OCI-LY7 (cell line): ENCODE measurements around the gene SMAP1. TPM values are rescaled to one million over a fixed set of nuclear protein-coding genes. Genes with fewer than 3 reads are reported as not detected.

ENCODE experiments used
- BruUV-seq: library from RNA; stranded (reverse); fragments of 400-500 nt; replicated peaks from 2 replicates; lab custom pipeline; 2021; lab: Mats Ljungman, UMichigan
- CTCF ChIA-PET: fragments of 300-600 bp; sonication (Branson Sonifier 250); formaldehyde crosslinking; loops from one replicate; lab custom pipeline; 2022; ENCODE audit warnings: antibody characterized with exemption; ENCODE audit not compliant: unreplicated experiment; lab: Charles Lee
- POLR2A ChIA-PET: fragments of 300-600 bp; sonication (Branson Sonifier 250); formaldehyde crosslinking; loops from one replicate; lab custom pipeline; 2022; ENCODE audit warnings: antibody characterized with exemption; lab: Charles Lee
- DNase-seq: peaks from one replicate; pipeline ENCODE4 v3.0.0-alpha.2; 2015; ENCODE audit warnings: low spot score
- H2AFZ ChIP-seq: fragments of 200-600 bp; sonication (generic), shearing (Covaris generic); 2 replicates; pipeline ENCODE4 v1.6.1; 2014; ENCODE audit warnings: mild to moderate bottlenecking, antibody characterized with exemption, low read length, moderate library complexity
- H3K27ac ChIP-seq: fragments of 200-600 bp; sonication (generic); 2 replicates; pipeline ENCODE4 v1.5.1; 2014; ENCODE audit warnings: mixed run types, low read depth, mild to moderate bottlenecking, moderate library complexity, low read length, inconsistent platforms; ENCODE audit not compliant: poor library complexity, severe bottlenecking
- H3K36me3 ChIP-seq: fragments of 200-600 bp; sonication (generic); 2 replicates; pipeline ENCODE4 v1.6.1; 2014; ENCODE audit warnings: mild to moderate bottlenecking, antibody characterized with exemption, low read length, moderate library complexity, mixed read lengths; ENCODE audit not compliant: insufficient read depth
- H3K4me1 ChIP-seq: fragments of 200-600 bp; sonication (generic); 2 replicates; pipeline ENCODE4 v1.5.1; 2014; ENCODE audit warnings: mild to moderate bottlenecking, low read length; ENCODE audit not compliant: insufficient read depth, poor library complexity, severe bottlenecking
- H3K4me2 ChIP-seq: fragments of 200-600 bp; sonication (generic); 2 replicates; pipeline ENCODE4 v1.6.1; 2014; ENCODE audit warnings: mild to moderate bottlenecking, low read length
- H3K4me3 ChIP-seq: fragments of 200-600 bp; sonication (generic); 2 replicates; pipeline ENCODE4 v1.5.1; 2014; ENCODE audit warnings: mild to moderate bottlenecking, low read depth, low read length; ENCODE audit not compliant: poor library complexity, severe bottlenecking
- H3K79me2 ChIP-seq: fragments of 200-600 bp; sonication (generic); 2 replicates; pipeline ENCODE4 v1.6.1; 2016; ENCODE audit warnings: low read depth, mild to moderate bottlenecking, low read length, moderate library complexity, mixed read lengths; ENCODE audit not compliant: insufficient read depth
- H3K9me2 ChIP-seq: fragments of 200-600 bp; sonication (generic); 2 replicates; pipeline ENCODE4 v1.6.1; 2016; ENCODE audit warnings: mild to moderate bottlenecking, low read length, mixed read lengths; ENCODE audit not compliant: insufficient read depth
- H3K9me3 ChIP-seq: fragments of 200-600 bp; sonication (generic); 2 replicates; pipeline ENCODE4 v1.6.1; 2014; ENCODE audit warnings: mild to moderate bottlenecking, mixed run types, low read length, mixed read lengths
- H4K20me1 ChIP-seq: fragments of 200-600 bp; sonication (generic); 2 replicates; pipeline ENCODE4 v1.6.1; 2014; ENCODE audit warnings: mild to moderate bottlenecking, antibody characterized with exemption, low read length, moderate library complexity, mixed read lengths; ENCODE audit not compliant: insufficient read depth
- CTCF ChIP-seq: fragments of 200-600 bp; sonication (generic); conservative IDR thresholded peaks from 2 replicates; pipeline ENCODE4 v1.5.1; 2014; ENCODE audit warnings: mild to moderate bottlenecking, antibody characterized with exemption, low read length, moderate library complexity, mixed read lengths
- EZH2phosphoT487 ChIP-seq: fragments of 200-600 bp; sonication (generic); IDR thresholded peaks from 2 replicates; pipeline ENCODE4 v1.6.1; 2018; ENCODE audit warnings: low read depth, borderline replicate concordance, mild to moderate bottlenecking, mixed run types, antibody characterized with exemption, low read length, moderate library complexity, mixed read lengths
- intact Hi-C: fragments of 100-400 bp; cut with micrococcal nuclease; formaldehyde crosslinking; loops from one replicate; pipeline ENCODE4 v1.10.0; 2022; ENCODE audit not compliant: unreplicated experiment
- total RNA-seq, 2 experiments: library from RNA; depleted of rRNA in 1 of 2; stranded (reverse); fragments of >200 nt in 1 of 2; shearing (Covaris generic) in 1 of 2; gene quantifications; 2 replicates each; pipeline ENCODE4 v1.2.3, GENCODE V29; 2014 to 2022

The SMAP1 gene
- total RNA-seq, 2 experiments from 2014 or later, result 15.1 to 28.9 TPM

DNA sequence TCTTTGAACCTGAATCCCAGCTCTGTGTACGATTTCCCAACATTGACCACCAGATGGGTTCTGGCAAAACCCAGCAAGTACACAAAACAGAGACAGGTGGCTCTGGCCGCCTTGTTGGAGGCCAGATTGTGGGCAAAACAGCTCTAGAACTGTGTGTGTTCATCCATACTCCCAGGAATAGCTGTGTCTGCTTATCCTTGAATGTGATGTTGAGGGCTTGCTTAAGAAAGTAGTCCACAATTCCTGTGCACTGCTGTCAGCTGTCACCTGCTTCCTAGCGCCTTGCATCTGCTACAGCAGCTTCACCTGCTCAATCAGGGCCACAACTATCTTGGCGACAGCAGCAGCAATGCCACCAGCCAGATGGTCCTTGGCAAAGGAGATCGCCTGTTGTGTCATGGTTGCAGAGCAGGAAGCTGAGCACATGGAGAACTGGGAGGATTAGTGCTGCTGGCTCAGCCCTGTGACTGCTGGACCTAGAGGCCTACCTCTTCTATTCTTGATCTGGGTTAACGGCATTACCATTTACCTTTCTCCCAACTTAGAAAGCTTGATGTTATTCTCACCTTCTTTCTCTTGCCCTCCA is 3.7 kb upstream of the SMAP1 start:
- no TSS peak for BruUV-seq
- DNase-seq, result no peak
- H2AFZ ChIP-seq, result no peak overlapping the region
- no peaks in the 10 kb centered on the region for H3K9me2 ChIP-seq
- no peak overlapping the region for H3K4me2 ChIP-seq
- H3K79me2 ChIP-seq, result peaks cover 7% of the 10 kb centered on the region; the same call in 1 of the 2 replicates
- H3K27ac ChIP-seq, result no peak overlapping the region
- H3K4me1 ChIP-seq, result peaks cover 8% of the 10 kb centered on the region
- ChIA-PET CTCF (no interaction called here), POLR2A (interaction anchor here (0.6 to 0.7 kb wide), 2 partner anchors 184 to 286 kb away, joined by 3 read pairs; no protein-coding TSS in a partner anchor)
- H3K9me3 ChIP-seq, result no peaks in the 10 kb centered on the region
- no peak overlapping the region for H3K4me3 ChIP-seq
- peaks cover 6% of the 10 kb centered on the region for H4K20me1 ChIP-seq
- no peak for TF ChIP-seq CTCF
- TF ChIP-seq EZH2phosphoT487, result no peak
- intact Hi-C loops, result no loop called here
- no peaks in the 10 kb centered on the region for H3K36me3 ChIP-seq

GRCh38 chr6:70666706-70667105 is 977 bp upstream of the SMAP1 start:
- ChIA-PET CTCF (interaction anchor here (1.2 kb wide), 1 partner anchor 22 kb away, joined by 3 read pairs; no protein-coding TSS in a partner anchor), POLR2A (interaction anchor here (0.9 to 3.0 kb wide), 10 partner anchors 9 to 258 kb away, joined by 3 to 18 read pairs (median 5); partner anchors contain the start of genes FAM135A and SDHAF4)
- H3K36me3 ChIP-seq, result peaks cover 9% of the 10 kb centered on the region; the same call in 1 of the 2 replicates
- TF ChIP-seq CTCF (no peak), EZH2phosphoT487 (no peak)
- no peaks in the 10 kb centered on the region for H3K9me2 ChIP-seq
- H3K27ac ChIP-seq, result no peak overlapping the region
- H3K4me3 ChIP-seq, result peak overlapping the region; percentile 91
- H3K4me2 ChIP-seq, result peak overlapping the region; percentile 99
- peaks cover 19% of the 10 kb centered on the region for H3K4me1 ChIP-seq
- peaks cover 19% of the 10 kb centered on the region for H4K20me1 ChIP-seq
- BruUV-seq, result no TSS peak
- intact Hi-C loops, result no loop called here
- H3K9me3 ChIP-seq, result no peaks in the 10 kb centered on the region
- H3K79me2 ChIP-seq, result peaks cover 34% of the 10 kb centered on the region
- DNase-seq, result no peak
- H2AFZ ChIP-seq, result peak overlapping the region; percentile 100; the same call in 1 of the 2 replicates
